Cerebellar cortex (tissue), 1 donor: Measurements from ENCODE around the gene BLVRA.
"Not testable (repeated sequence)": the region's sequence is repeated elsewhere in the genome, so short reads cannot be mapped to it uniquely, and the experiment has no call there.

Source experiments
- DNase-seq: peaks from one replicate; pipeline ENCODE4 v3.0.0-alpha.2; 2015; ENCODE audit warnings: low spot score

Gene BLVRA

DNA sequence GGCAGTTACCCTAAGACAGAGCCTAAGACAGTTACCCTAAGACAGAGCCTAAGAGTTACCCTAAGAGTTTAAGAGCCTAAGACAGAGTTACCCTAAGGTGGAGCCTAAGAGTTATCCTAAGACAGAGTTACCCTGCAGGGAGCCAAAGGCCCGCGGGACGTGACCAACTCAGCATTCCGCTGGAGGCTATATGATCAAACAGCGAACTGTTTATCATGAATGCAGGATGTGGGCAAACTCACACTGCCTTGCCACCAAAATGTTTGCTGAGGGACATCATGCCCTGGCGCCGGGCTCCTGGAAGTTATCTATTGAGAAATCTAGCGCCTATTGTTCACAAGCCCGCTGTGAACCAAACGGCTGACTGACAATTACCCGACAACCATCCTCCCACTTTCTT is 49.9 kb downstream of the BLVRA start:
- no peak for DNase-seq

DNA sequence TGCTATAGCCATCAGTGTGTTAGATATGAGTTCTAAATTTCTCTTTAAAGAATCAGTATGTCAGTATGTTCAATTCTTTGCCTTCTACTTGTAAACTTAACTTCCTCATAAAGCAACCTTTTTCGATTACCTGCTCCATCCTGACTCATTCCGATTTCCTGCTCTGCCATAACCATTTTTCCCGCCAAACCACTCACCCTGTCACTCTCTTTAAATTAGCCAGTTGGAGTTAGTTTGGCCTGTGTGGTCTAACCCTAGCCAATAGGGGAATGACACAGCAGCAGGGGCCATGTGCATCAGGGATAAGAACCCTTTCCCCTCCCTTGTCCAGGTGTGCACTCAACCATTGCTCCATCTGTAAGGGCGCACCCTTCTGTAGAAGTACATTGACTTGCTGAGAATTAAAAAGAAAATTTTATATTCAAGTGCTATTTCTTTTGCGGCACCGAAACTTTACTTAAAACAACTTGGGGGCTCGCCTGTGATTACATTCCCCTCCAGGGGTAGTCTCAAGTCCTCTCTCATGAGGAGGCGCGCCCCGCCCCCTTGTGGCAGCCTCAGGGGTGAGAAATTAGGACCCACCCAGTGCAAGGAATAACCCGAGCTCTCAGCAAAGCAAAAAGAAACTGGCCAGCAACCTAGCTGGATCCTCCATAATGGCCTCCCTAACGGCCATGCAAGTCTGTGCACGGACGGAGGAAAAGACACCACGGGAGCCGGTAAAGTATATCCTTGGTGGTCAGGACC is 51.9 kb downstream of the BLVRA start:
- peak; percentile 48 for DNase-seq

- peak; percentile 67 for DNase-seq
These were observed 56.9 kb downstream of the BLVRA start for GRCh38 chr7:43815373-43815772.

DNA sequence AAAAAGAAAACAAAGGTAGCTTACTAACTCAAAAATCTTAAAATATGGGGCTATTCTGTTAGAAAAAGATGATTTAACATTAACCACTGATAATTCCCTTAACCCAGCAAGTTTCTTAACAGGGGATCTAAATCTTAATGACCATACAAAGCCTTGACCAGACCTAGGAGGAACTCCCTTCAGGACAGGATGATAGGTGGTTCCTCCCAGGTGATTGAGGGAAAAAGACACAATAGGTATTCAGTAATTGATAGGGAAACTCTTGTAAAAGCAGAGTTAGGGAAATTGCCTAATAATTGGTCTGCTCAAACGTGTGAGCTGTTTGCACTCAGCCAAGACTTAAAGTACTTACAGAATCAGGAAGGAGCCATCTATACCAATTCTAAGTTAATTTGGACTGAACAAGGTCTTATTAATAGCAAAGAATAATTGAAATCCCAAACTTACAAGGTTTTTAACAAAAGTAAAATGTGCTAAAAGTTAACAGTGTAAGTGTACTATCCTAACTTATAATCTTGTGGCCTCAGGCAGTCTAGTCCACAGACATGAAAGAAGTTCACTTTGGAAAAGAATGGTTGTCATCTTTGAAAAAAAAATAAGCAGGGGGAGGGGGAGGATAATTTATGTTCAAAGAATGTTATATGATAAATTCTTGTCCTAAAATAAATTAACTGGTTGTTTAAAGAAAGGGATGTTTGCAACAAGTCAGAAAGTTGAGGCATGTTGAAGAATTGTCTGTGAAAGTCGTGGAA is 57.7 kb downstream of the BLVRA start:
- DNase-seq, result peak; percentile 81

DNA sequence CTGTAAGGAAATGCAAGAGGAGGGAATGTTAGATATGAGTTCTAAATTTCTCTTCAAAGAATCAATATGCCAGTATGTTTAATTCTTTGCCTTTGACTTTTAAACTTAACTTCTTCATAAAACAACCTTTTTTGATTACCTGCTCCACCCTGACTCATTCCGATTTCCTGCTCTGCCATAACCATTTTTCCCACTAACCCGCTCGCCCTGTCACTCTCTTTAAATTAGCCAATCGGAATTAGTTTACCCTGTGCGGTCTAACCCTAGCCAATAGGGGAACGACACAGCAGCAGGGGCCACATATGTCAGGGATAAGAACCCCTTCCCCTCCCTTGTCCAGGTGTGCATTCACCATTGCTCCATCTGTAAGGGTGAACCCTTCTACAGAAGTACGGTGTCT is 64.9 kb downstream of the BLVRA start:
- not testable (repeated sequence) for DNase-seq

GRCh38 chr7:43823941-43824340 is 65.5 kb downstream of the BLVRA start:
- peak; percentile 73 for DNase-seq

DNA sequence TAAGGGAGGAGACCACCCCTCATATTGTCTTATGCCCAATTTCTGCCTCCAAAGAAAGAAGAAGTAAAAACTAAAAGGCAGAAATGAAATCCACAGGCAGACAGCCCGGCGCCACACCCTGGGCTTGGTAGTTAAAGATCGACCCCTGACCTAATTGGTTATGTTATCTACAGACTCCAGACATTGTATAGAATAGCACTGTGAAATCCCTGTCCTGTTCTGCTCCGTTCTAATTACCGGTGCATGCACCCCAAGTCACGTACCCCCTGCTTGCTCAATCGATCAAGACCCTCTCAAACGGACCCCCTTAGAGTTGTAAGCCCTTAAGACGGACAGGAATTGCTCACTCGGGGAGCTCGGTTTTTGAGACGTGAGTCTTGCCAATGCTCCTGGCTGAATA is 66.0 kb downstream of the BLVRA start:
- DNase-seq, result not testable (repeated sequence)

DNA sequence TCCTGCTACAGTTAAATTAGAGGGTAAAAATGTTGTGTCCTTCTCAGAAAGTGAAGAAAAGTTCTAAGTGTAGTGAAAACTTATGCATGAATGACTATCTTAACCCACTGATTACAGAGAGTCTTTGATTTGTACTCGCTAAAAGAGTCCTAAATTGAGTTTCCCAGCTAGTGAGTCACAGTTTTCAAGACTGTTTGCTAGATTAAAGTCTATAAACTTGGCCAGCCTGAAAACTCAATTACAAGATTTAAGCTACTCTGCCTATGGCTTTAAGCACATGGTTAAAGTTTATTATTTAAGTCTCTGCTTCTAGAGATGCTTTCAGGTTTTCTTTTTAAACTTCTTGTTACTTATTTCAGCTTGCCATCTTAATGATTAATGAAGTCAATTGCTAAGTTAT is 66.5 kb downstream of the BLVRA start:
- DNase-seq, result peak; percentile 92

DNA sequence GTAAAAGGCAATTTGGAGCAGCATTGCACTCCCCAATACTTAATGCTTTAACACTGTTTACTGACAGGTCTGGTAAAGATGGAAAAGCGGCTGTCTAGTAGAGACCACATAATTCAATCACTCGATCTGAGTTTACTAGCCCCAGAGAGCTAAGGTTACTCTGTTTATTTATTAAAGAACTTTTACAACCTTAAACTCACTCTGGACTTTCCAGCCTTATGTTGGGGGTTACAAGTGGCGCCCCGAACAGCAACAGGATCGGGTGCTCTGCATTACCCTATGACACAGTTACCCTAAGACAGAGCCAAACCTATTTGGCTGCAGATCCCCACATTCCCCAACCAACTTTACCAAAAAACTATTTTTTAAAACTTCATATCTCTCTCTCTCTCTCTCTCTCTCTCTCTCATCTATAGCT is 66.9 kb downstream of the BLVRA start:
- DNase-seq, result peak; percentile 91

DNA sequence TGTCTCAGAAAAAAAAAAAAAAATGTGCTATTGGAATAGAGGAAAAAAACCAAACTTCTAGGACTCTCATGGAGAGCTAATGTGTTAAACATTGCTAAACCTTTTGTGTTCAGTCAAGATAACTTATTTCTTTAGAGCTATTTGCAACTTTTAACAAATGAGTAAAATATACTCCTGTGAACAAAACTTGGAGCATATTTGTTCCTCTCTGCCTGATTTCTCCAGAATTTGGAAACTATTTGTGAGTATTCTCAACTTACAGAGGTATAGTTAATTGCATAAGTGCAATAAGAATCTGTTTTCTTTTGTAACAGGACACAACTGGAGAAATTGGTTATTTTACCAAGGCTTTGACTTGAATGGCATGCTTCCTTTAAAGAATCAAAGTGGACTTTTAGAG is 72.4 kb downstream of the BLVRA start:
- not testable (repeated sequence) for DNase-seq

DNA sequence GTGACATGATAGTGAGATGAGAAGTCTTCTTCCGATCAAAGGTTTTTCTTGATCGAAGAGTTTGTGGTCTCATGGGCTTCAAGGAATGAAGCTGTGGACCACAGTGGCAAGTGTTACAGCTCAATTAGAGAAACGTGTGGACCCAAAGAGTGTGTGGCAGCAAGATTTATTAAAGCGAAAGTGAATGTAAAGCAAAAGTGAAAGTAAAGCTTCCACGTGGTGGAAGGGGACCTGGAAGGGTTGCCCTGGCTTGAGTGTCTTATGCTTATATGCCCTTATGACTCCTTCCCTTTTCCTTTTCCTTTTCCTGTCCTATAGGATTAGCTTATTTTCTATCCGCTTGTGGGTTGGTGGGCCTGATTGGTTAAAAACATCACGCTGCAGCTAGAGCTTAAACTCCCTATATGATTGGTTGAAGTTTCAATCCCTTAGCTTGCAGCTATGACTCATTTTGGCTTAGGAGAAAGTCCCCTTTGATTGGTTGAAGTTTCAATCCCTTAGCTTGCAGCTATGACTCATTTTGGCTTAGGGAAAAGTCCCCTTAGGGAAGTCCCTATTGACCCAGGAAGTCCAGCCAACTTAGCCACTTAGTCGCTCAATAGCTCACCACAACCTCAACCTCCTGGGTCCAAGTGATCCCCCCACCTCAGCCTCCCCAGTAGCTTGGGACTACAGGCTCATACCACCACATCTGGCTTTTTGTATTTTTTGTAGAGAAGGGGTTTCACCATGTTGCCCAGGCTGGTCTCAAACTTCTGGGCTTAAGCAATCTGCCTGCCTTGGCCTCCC is 76.2 kb downstream of the BLVRA start:
- DNase-seq, result no peak

- DNase-seq, result peak; percentile 77
These were observed 79.8 kb downstream of the BLVRA start for GRCh38 chr7:43838201-43838658.

GRCh38 chr7:43843296-43843695 is 84.8 kb downstream of the BLVRA start:
- DNase-seq, result no peak

DNA sequence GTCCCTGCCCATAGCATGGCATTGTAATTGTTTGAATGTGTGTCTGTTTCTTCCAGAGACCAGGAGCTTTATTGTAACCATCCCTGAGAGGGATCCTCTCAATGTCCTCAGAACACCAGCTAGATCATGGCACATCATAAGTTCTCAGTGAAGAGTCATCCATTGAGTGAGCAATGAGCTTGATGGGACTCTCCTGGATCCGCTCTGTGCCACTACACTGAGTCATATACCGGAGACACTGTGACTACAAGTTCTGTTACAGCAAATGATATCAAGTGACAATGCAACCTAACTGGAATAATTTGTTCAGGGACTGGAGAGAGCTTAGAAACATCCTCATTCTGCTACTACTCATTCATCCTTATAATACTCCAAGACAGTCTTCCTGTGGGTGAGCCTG is 85.8 kb downstream of the BLVRA start:
- no peak for DNase-seq

DNA sequence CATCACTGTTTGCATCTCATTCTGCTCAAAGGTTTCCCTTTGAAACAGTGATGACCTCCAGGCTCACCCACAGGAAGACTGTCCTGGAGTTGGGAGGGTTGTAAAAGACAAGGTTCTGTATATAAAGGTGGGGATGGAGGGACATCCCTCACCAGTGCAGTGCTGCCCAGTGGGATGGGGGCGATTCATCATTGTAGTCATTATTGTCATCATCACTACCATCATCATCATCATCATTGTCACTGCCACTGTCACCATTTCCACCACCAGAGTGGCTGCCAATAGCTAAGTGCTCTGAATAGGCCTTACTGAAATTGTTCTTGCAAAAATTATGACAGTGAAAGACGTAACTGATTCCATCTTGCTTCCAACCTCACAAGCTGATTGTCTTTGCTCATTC is 86.2 kb downstream of the BLVRA start:
- DNase-seq, result no peak

GRCh38 chr7:43847496-43847895 is 89.0 kb downstream of the BLVRA start:
- DNase-seq, result no peak

DNA sequence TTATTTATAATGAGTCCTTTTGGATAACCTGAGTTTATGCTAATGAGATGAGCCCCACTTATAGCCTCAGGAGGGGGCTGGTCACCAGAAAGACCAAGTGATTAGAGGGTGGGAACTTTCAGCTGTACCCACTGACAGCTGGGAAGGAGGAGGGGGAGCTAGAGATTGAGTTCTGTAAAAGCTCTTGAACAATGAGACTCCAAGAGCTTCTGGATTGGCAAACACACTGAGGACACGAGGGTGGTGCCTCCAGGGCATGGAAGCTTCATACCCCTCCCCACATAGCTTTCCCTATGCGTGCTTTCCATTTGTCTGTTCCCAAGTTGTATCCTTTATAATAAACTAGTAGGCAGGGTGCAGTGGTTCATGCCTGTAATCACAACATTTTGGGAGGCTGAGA is 90.6 kb downstream of the BLVRA start:
- DNase-seq, result no peak

DNA sequence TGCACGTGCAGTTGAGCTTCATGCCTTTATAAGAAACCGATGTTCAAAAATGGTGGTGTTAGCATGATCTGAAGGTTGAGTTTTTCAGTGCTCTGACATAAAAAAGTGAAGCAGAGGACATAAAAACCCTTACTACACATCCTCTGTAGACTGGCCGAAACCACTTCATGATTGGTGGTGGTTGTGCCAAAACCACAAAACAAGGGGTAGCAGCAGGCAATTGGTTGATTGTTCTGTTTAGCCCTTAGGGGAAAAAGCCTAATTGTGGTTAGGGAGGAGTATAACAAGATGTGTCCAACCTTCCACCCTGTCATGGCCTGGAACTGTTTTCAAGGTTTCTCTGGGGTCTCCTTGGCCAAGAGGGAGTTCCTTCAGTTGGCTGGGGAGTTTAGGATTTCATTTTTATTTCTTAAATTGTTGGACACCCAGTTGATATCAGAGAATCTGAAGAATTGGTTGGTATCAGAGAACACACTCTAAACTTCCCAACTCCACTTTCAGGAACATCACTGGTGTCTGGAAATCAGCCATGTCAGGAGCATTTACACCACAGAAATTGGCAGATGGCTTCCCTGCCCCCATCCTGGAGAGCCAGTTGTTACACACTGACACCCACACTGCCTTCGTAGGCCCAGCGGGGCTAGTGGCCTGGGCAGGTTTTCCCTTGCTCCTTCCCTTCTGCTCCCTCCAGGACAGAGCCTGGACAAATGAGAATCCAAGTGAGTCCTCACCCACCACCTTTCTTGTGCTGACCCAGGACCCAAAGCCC is 92.1 kb downstream of the BLVRA start:
- no peak for DNase-seq

DNA sequence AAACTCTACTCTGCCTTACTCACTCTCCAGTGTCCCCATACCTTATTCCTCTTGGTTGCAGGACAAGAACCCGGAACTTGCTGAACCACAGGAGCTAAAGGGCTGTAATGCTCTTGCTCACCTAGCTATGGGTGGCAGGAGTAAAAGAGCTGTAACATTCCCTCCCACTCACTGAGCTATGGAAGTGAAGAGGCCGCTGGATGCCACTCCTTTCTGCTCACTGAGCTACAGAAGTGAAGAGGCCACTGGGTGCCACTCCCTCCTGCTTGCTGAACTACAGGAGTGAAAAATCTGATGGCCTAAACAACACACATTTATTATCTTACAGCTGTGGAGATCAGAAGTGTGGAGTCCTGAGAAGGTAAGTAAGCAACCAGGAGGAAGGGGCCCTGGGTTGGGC is 93.3 kb downstream of the BLVRA start:
- DNase-seq, result no peak

GRCh38 chr7:43855176-43855575 is 96.7 kb downstream of the BLVRA start:
- no peak for DNase-seq

GRCh38 chr7:43856316-43856715 is 97.8 kb downstream of the BLVRA start:
- DNase-seq, result no peak
